DND-41 (cell line): ENCODE data around the gene TOX2.

Experiments
- ATAC-seq: fragments of 200-7000 bp; cut with Tn5 transposase; 3 replicates; pipeline ENCODE4 v1.9.1; 2021; ENCODE audit warnings: low read depth; ENCODE audit not compliant: insufficient read depth
- DNase-seq: peaks from one replicate; pipeline ENCODE4 v3.0.0-alpha.2; 2020
- H2AFZ ChIP-seq: 2 replicates; pipeline ENCODE4 v1.6.0; 2012; ENCODE audit warnings: low read depth, low read length
- H3K27ac ChIP-seq: 2 replicates; pipeline ENCODE4 v1.5.1; 2012; ENCODE audit warnings: low read length, inconsistent platforms
- H3K27me3 ChIP-seq: fragments of 200-600 bp; sonication (generic); 2 replicates; pipeline ENCODE4 v1.6.0; 2012; ENCODE audit warnings: low read length, mild to moderate bottlenecking, inconsistent platforms; ENCODE audit not compliant: insufficient read depth, poor library complexity
- H3K36me3 ChIP-seq: 2 replicates; pipeline ENCODE4 v1.5.1; 2012; ENCODE audit warnings: low read length, inconsistent platforms; ENCODE audit not compliant: insufficient read depth
- H3K4me1 ChIP-seq: 2 replicates; pipeline ENCODE4 v1.5.1; 2012; ENCODE audit warnings: mild to moderate bottlenecking, low read length; ENCODE audit not compliant: insufficient read depth
- H3K4me2 ChIP-seq: 2 replicates; pipeline ENCODE4 v1.6.0; 2012; ENCODE audit warnings: mild to moderate bottlenecking, moderate library complexity, low read length, inconsistent platforms; ENCODE audit not compliant: insufficient read depth
- H3K4me3 ChIP-seq, 2 experiments: fragments of 200-600 bp in 1 of 2; shearing (Covaris generic) in 1 of 2; 2 replicates each; pipeline ENCODE4 v1.5.1; 2012 to 2016; ENCODE audit warnings: inconsistent platforms in 2 of 2, low read length in 2 of 2, mild to moderate bottlenecking in 2 of 2, low read depth in 1 of 2, moderate library complexity in 1 of 2
- H3K79me2 ChIP-seq: 2 replicates; pipeline ENCODE4 v1.6.0; 2012; ENCODE audit warnings: low read length, inconsistent platforms; ENCODE audit not compliant: insufficient read depth
- H3K9ac ChIP-seq: 2 replicates; pipeline ENCODE4 v1.6.0; 2012; ENCODE audit warnings: low read depth, mild to moderate bottlenecking, inconsistent platforms, low read length, moderate library complexity
- H3K9me3 ChIP-seq: 2 replicates; pipeline ENCODE4 v1.5.1; 2012; ENCODE audit warnings: low read length, moderate library complexity, mild to moderate bottlenecking, inconsistent platforms; ENCODE audit not compliant: insufficient read depth, severe bottlenecking
- H4K20me1 ChIP-seq: 2 replicates; pipeline ENCODE4 v1.6.0; 2012; ENCODE audit warnings: low read length; ENCODE audit not compliant: insufficient read depth
- CTCF ChIP-seq: IDR thresholded peaks from 2 replicates; pipeline ENCODE4 v1.5.1; 2012; ENCODE audit warnings: borderline replicate concordance, low read length, moderate library complexity, mild to moderate bottlenecking; ENCODE audit not compliant: poor library complexity, severe bottlenecking; ENCODE audit errors: extremely low read depth
- EZH2 ChIP-seq: IDR thresholded peaks from 3 replicates; pipeline ENCODE4 v1.6.1; 2012; ENCODE audit warnings: borderline replicate concordance, low read depth, mild to moderate bottlenecking, moderate library complexity, low read length, inconsistent platforms; ENCODE audit not compliant: severe bottlenecking

Gene TOX2

GRCh38 chr20:44002861-44003260 lies 88.2 kb downstream of the TOX2 start:
- Histone ChIP-seq H4K20me1 (no peaks in the 10 kb centered on the region), H3K4me3 (no peak overlapping the region), H3K36me3 (no peaks in the 10 kb centered on the region), H3K4me1 (no peaks in the 10 kb centered on the region), H3K27ac (no peak overlapping the region), H3K79me2 (no peaks in the 10 kb centered on the region), H3K4me2 (no peak overlapping the region), H3K27me3 (peaks cover 6% of the 10 kb centered on the region), H2AFZ (no peak overlapping the region), H3K9ac (no peak overlapping the region), H3K9me3 (no peaks in the 10 kb centered on the region)
- TF ChIP-seq CTCF, result no peak
- no peak for ATAC-seq
- DNase-seq, result no peak

- no peak for TF ChIP-seq CTCF
- TF ChIP-seq EZH2, result no peak
- Histone ChIP-seq H3K9me3 (no peaks in the 10 kb centered on the region), H3K9ac (no peak overlapping the region), H3K36me3 (no peaks in the 10 kb centered on the region), H4K20me1 (no peaks in the 10 kb centered on the region), H3K79me2 (no peaks in the 10 kb centered on the region), H2AFZ (no peak overlapping the region), H3K4me1 (no peaks in the 10 kb centered on the region), H3K4me3 (no peak overlapping the region), H3K27ac (no peak overlapping the region), H3K27me3 (peaks cover 6% of the 10 kb centered on the region), H3K4me2 (no peak overlapping the region)
- no peak for ATAC-seq
- DNase-seq, result no peak
Measured at GRCh38 chr20:44003609-44004008, 89.0 kb downstream of the TOX2 start.

- Histone ChIP-seq H3K9me3 (no peaks in the 10 kb centered on the region), H3K4me1 (no peaks in the 10 kb centered on the region), H3K27me3 (peaks cover 6% of the 10 kb centered on the region), H3K4me3 (no peak overlapping the region), H4K20me1 (no peaks in the 10 kb centered on the region), H3K27ac (no peak overlapping the region), H3K9ac (no peak overlapping the region), H3K4me2 (no peak overlapping the region), H3K36me3 (no peaks in the 10 kb centered on the region), H3K79me2 (no peaks in the 10 kb centered on the region), H2AFZ (no peak overlapping the region)
- DNase-seq (no peak), ATAC-seq (no peak)
- TF ChIP-seq EZH2, result no peak
- peak; percentile 16 for TF ChIP-seq CTCF
Measured at GRCh38 chr20:44004306-44004915, 89.8 kb downstream of the TOX2 start.

- no peak overlapping the region for H3K27ac ChIP-seq
- H3K4me1 ChIP-seq, result 0 out of 2 replicates have a peak, but pooled peaks cover under 1% of the 10 kb centered on the region
- no peaks in the 10 kb centered on the region for H3K79me2 ChIP-seq
- TF ChIP-seq EZH2 (no peak), CTCF (no peak)
- no peak for ATAC-seq
- no peak overlapping the region for H3K4me3 ChIP-seq
- H2AFZ ChIP-seq, result no peak overlapping the region
- H3K9ac ChIP-seq, result no peak overlapping the region
- H3K27me3 ChIP-seq, result no peaks in the 10 kb centered on the region
- no peak overlapping the region for H3K4me2 ChIP-seq
- no peaks in the 10 kb centered on the region for H3K36me3 ChIP-seq
- H3K9me3 ChIP-seq, result no peaks in the 10 kb centered on the region
- no peak for DNase-seq
- peaks cover under 1% of the 10 kb centered on the region; the same call in 1 of the 2 replicates for H4K20me1 ChIP-seq
Measured at GRCh38 chr20:44005661-44006060, 91.0 kb downstream of the TOX2 start.
